Erythroblast (primary cell): ENCODE data around the gene STAB2.

ENCODE experiments used
- GATA1 ChIP-seq: IDR thresholded peaks from 2 replicates; pipeline ENCODE4 v1.6.1; 2011; ENCODE audit warnings: low read depth, mild to moderate bottlenecking, control low read depth, low read length, moderate library complexity
- POLR2A ChIP-seq: IDR thresholded peaks from 2 replicates; pipeline ENCODE4 v1.6.1; 2011; ENCODE audit warnings: mild to moderate bottlenecking, low read length

- no peak for TF ChIP-seq POLR2A
- TF ChIP-seq GATA1 = no peak
Observed at GRCh38 chr12:103734863-103735262, 147.8 kb downstream of the STAB2 start.
